MM.1S (cell line): ENCODE results near the gene OTOA.

ENCODE experiments used
- DNase-seq: peaks from one replicate; pipeline ENCODE4 v3.0.0-alpha.2; 2015
- H2AFZ ChIP-seq: fragments of 300-600 bp; sonication (generic); 2 replicates; pipeline ENCODE4 v1.6.0; 2016; ENCODE audit warnings: antibody characterized with exemption, low read length
- H3F3A ChIP-seq: fragments of 300-600 bp; sonication (generic); 2 replicates; pipeline ENCODE4 v1.6.1; 2016; ENCODE audit warnings: mild to moderate bottlenecking, antibody characterized with exemption, low read length, moderate library complexity, mixed read lengths; ENCODE audit not compliant: insufficient read depth
- H3K27ac ChIP-seq: fragments of 300-600 bp; sonication (generic); 2 replicates; pipeline ENCODE4 v1.5.1; 2016; ENCODE audit warnings: mild to moderate bottlenecking, low read length
- H3K27me3 ChIP-seq: fragments of 300-600 bp; sonication (generic); replicated peaks from 2 replicates; pipeline ENCODE4 v1.6.0; 2016; ENCODE audit warnings: low read length; ENCODE audit not compliant: insufficient read depth
- H3K36me3 ChIP-seq: fragments of 300-600 bp; sonication (generic); replicated peaks from 2 replicates; pipeline ENCODE4 v1.6.1; 2016; ENCODE audit warnings: mild to moderate bottlenecking, low read length, mixed read lengths; ENCODE audit not compliant: insufficient read depth
- H3K4me1 ChIP-seq: fragments of 300-600 bp; sonication (generic); 2 replicates; pipeline ENCODE4 v1.6.1; 2016; ENCODE audit warnings: low read length, mixed read lengths
- H3K4me2 ChIP-seq: fragments of 300-600 bp; sonication (generic); 2 replicates; pipeline ENCODE4 v1.6.0; 2016; ENCODE audit warnings: low read depth, low read length
- H3K4me3 ChIP-seq: fragments of 300-600 bp; sonication (generic); 2 replicates; pipeline ENCODE4 v1.5.1; 2016; ENCODE audit warnings: low read length, mixed read lengths
- H3K79me2 ChIP-seq: fragments of 300-600 bp; sonication (generic); 2 replicates; pipeline ENCODE4 v1.6.1; 2016; ENCODE audit warnings: mixed run types, low read length, mixed read lengths
- H3K9ac ChIP-seq: fragments of 300-600 bp; sonication (generic); 2 replicates; pipeline ENCODE4 v1.6.1; 2016; ENCODE audit warnings: low read length, mixed read lengths
- H3K9me2 ChIP-seq: fragments of 300-600 bp; sonication (generic); replicated peaks from 2 replicates; pipeline ENCODE4 v1.6.1; 2016; ENCODE audit warnings: mild to moderate bottlenecking, low read length, mixed read lengths; ENCODE audit not compliant: insufficient read depth
- H3K9me3 ChIP-seq: fragments of 300-600 bp; sonication (generic); replicated peaks from 2 replicates; pipeline ENCODE4 v1.6.1; 2016; ENCODE audit warnings: mild to moderate bottlenecking, low read length, mixed read lengths; ENCODE audit not compliant: insufficient read depth
- H4K20me1 ChIP-seq: fragments of 300-600 bp; sonication (generic); 2 replicates; pipeline ENCODE4 v1.6.1; 2016; ENCODE audit warnings: mild to moderate bottlenecking, low read length, moderate library complexity, mixed read lengths; ENCODE audit not compliant: insufficient read depth
- CTCF ChIP-seq: fragments of 300-600 bp; sonication (generic); IDR thresholded peaks from 2 replicates; pipeline ENCODE4 v1.5.1; 2016; ENCODE audit warnings: antibody characterized with exemption, low read length, mixed read lengths
- EZH2 ChIP-seq: fragments of 300-600 bp; sonication (generic); optimal IDR thresholded peaks from 2 replicates; pipeline ENCODE3; 2017; ENCODE audit warnings: low read depth, mild to moderate bottlenecking, antibody characterized with exemption, low read length, mixed read lengths
- EZH2phosphoT487 ChIP-seq: fragments of 300-600 bp; sonication (generic); IDR thresholded peaks from 2 replicates; pipeline ENCODE4 v1.6.1; 2018; ENCODE audit warnings: antibody characterized with exemption, low read length

The OTOA gene

GRCh38 chr16:21720533-21720932, 56.8 kb downstream of the OTOA start:
- no peaks in the 10 kb centered on the region for H3K9me2 ChIP-seq
- no peaks in the 10 kb centered on the region for H3K79me2 ChIP-seq
- H3K4me2 ChIP-seq = no peak overlapping the region
- TF ChIP-seq CTCF = no peak
- TF ChIP-seq EZH2phosphoT487 = no peak
- no peak for TF ChIP-seq EZH2
- no peak overlapping the region for H3K4me3 ChIP-seq
- 0 out of 2 replicates have a peak, but pooled peaks cover 3% of the 10 kb centered on the region for H3K4me1 ChIP-seq
- no peaks in the 10 kb centered on the region for H3K36me3 ChIP-seq
- H3K9ac ChIP-seq = no peak overlapping the region
- H3K9me3 ChIP-seq = no peaks in the 10 kb centered on the region
- H3K27me3 ChIP-seq = no peaks in the 10 kb centered on the region
- no peak overlapping the region for H2AFZ ChIP-seq
- H3F3A ChIP-seq = no peaks in the 10 kb centered on the region
- no peak overlapping the region; the same call in 1 of the 2 replicates for H3K27ac ChIP-seq
- DNase-seq = no peak
- H4K20me1 ChIP-seq = no peaks in the 10 kb centered on the region

GRCh38 chr16:21722771-21723455, 59.1 kb downstream of the OTOA start:
- Histone ChIP-seq H3K27me3 (no peaks in the 10 kb centered on the region), H3K4me1 (0 out of 2 replicates have a peak, but pooled peaks cover 3% of the 10 kb centered on the region), H2AFZ (no peak overlapping the region), H3K4me3 (no peak overlapping the region), H3K79me2 (no peaks in the 10 kb centered on the region), H3K9me3 (no peaks in the 10 kb centered on the region), H3K9me2 (no peaks in the 10 kb centered on the region), H4K20me1 (no peaks in the 10 kb centered on the region), H3F3A (no peaks in the 10 kb centered on the region), H3K4me2 (no peak overlapping the region), H3K9ac (no peak overlapping the region), H3K36me3 (no peaks in the 10 kb centered on the region), H3K27ac (no peak overlapping the region)
- no peak for DNase-seq
- TF ChIP-seq EZH2 (no peak), EZH2phosphoT487 (no peak), CTCF (no peak)

GRCh38 chr16:21723532-21723931, 59.8 kb downstream of the OTOA start:
- Histone ChIP-seq H3K9ac (no peak overlapping the region), H3K27me3 (no peaks in the 10 kb centered on the region), H3K9me2 (no peaks in the 10 kb centered on the region), H3K9me3 (no peaks in the 10 kb centered on the region), H3K27ac (no peak overlapping the region), H4K20me1 (no peaks in the 10 kb centered on the region), H2AFZ (no peak overlapping the region), H3K4me2 (no peak overlapping the region), H3K4me1 (0 out of 2 replicates have a peak, but pooled peaks cover 3% of the 10 kb centered on the region), H3K79me2 (no peaks in the 10 kb centered on the region), H3K4me3 (no peak overlapping the region), H3F3A (no peaks in the 10 kb centered on the region), H3K36me3 (no peaks in the 10 kb centered on the region)
- TF ChIP-seq EZH2phosphoT487 (no peak), CTCF (no peak), EZH2 (no peak)
- DNase-seq = no peak
